CD4-positive, alpha-beta T cell (primary cell): ENCODE measurements around the gene OSBPL5. TPM values are rescaled to one million over a fixed set of nuclear protein-coding genes. Genes with fewer than 3 reads are reported as not detected.

Experiments
- ATAC-seq: fragments of 200-7000 bp; cut with Tn5 transposase; one replicate; pipeline ENCODE4 v1.10.0; 2022; ENCODE audit warnings: mild to moderate bottlenecking; ENCODE audit not compliant: poor library complexity
- CTCF ChIA-PET: fragments of 350-600 bp; sonication (Branson Sonifier 250); formaldehyde crosslinking; loops from one replicate; lab custom pipeline; 2021; ENCODE audit warnings: antibody characterized with exemption, inconsistent platforms; lab: Charles Lee
- POLR2A ChIA-PET: fragments of 350-600 bp; sonication (Branson Sonifier 250); formaldehyde crosslinking; loops from one replicate; lab custom pipeline; 2021; ENCODE audit warnings: antibody characterized with exemption, inconsistent platforms; lab: Charles Lee
- DNase-seq, 14 experiments: peaks; one replicate each; pipeline ENCODE4 v3.0.0-alpha.2; 2013 to 2020; ENCODE audit warnings: mixed read lengths in 2 of 14
- H3K27ac ChIP-seq, 2 donors: one replicate each; pipeline versions ENCODE4 v1.5.1 to v1.7.0; 2013; ENCODE audit warnings: low read length in 2 of 2, low read depth in 1 of 2, mild to moderate bottlenecking in 1 of 2
- H3K27me3 ChIP-seq, 2 experiments: 1 replicate in 1 of 2; 2 replicates in 1 of 2; pipeline versions ENCODE4 v1.6.1 to v1.7.0; 2013; ENCODE audit warnings: low read length in 2 of 2, control low read depth in 1 of 2, mild to moderate bottlenecking in 1 of 2, moderate library complexity in 1 of 2; ENCODE audit not compliant: insufficient read depth in 2 of 2, control insufficient read depth in 1 of 2
- H3K36me3 ChIP-seq: one replicate; pipeline ENCODE4 v1.6.1; 2013; ENCODE audit warnings: low read length, control low read depth; ENCODE audit not compliant: insufficient read depth
- H3K4me1 ChIP-seq: one replicate; pipeline ENCODE4 v1.6.1; 2013; ENCODE audit warnings: low read length, control low read depth; ENCODE audit not compliant: insufficient read depth
- H3K4me3 ChIP-seq: one replicate; pipeline ENCODE4 v1.5.1; 2013; ENCODE audit warnings: mild to moderate bottlenecking, low read length, moderate library complexity
- H3K9me3 ChIP-seq, 2 experiments: 1 replicate in 1 of 2; 2 replicates in 1 of 2; pipeline versions ENCODE4 v1.6.1 to v1.7.0; 2013; ENCODE audit warnings: low read length in 2 of 2, mild to moderate bottlenecking in 2 of 2, control low read depth in 1 of 2, moderate library complexity in 1 of 2; ENCODE audit not compliant: control insufficient read depth in 1 of 2, insufficient read depth in 1 of 2
- H3K27ac Mint-ChIP-seq: one replicate; pipeline ENCODE4 v1.8.0; 2020; ENCODE audit warnings: mixed read lengths
- H3K27me3 Mint-ChIP-seq: one replicate; pipeline ENCODE4 v1.8.0; 2021; ENCODE audit warnings: mixed read lengths
- H3K36me3 Mint-ChIP-seq: one replicate; pipeline ENCODE4 v1.8.0; 2021; ENCODE audit warnings: low read depth, mixed read lengths
- H3K4me1 Mint-ChIP-seq: one replicate; pipeline ENCODE4 v1.8.0; 2021; ENCODE audit warnings: low read depth, mixed read lengths
- H3K4me3 Mint-ChIP-seq: one replicate; pipeline ENCODE4 v1.8.0; 2020; ENCODE audit warnings: mild to moderate bottlenecking, mixed read lengths
- H3K9me3 Mint-ChIP-seq: one replicate; pipeline ENCODE4 v1.8.0; 2020; ENCODE audit warnings: mixed read lengths
- CTCF ChIP-seq: fragments of 200-600 bp; IDR thresholded peaks from one replicate; pipeline ENCODE4 v1.8.0; 2022; ENCODE audit warnings: antibody characterized with exemption, mild to moderate bottlenecking
- intact Hi-C, 2 experiments: fragments of 100-400 bp; cut with DNase I in 1 of 2; cut with micrococcal nuclease in 1 of 2; formaldehyde crosslinking; loops; one replicate each; pipeline versions ENCODE4 v1.15.1 to v1.9.0; 2023 to 2025; cut with DNase I, micrococcal nuclease
- total RNA-seq, 174 experiments: library from RNA in 2 of 174; stranded (reverse) in 2 of 174; gene quantifications; one replicate each; pipeline ENCODE4 v1.2.3 and lab custom pipeline; 2021 to 2026

The OSBPL5 gene
- total RNA-seq, 2 experiments from 2014 or later, result 6.7 to 9.1 TPM

DNA sequence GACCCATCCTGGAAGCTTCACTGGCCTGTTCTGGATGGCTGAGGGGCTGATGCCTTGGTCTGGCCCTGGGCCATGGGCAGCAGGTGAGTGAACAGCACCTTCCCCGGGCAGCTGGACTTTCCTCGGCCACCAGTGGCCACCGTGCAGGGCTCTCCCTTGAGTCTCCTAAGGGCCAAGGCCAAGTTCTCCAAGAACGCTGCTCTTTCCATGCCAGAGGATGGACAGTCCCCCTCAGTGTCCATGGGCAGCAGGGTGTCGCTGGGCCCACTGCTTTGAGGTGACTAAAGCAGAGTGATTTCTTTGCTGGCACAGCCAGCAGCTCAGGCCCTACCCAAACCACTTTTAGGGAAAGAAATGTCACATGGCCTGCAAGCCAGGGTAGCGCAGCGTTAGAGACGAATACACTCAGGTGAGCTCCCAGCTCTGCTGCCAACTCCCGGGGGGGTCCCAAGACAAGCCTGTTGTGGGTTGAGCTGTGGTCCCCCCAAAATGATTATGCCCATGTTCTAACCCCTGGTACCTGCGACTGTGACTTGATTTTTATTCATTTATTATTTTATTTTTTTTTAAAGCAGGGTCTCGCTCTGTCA lies 104.6 kb downstream of the OSBPL5 start:
- Histone ChIP-seq H3K9me3 (no peaks in the 10 kb centered on the region), H3K4me3 (no peak overlapping the region), H3K4me1 (peaks cover 22% of the 10 kb centered on the region), H3K36me3 (no peaks in the 10 kb centered on the region), H3K27ac (no peak overlapping the region), H3K27me3 (no peaks in the 10 kb centered on the region)
- POLR2A ChIA-PET, result no interaction called here
- intact Hi-C loops, result no loop called here
- no peak for TF ChIP-seq CTCF
- no peaks in the 10 kb centered on the region for H3K27me3 Mint-ChIP-seq
- no peak overlapping the region for H3K4me3 Mint-ChIP-seq
- no peaks in the 10 kb centered on the region for H3K36me3 Mint-ChIP-seq
- H3K4me1 Mint-ChIP-seq, result peaks cover 17% of the 10 kb centered on the region
- H3K27ac Mint-ChIP-seq, result no peak overlapping the region
- ATAC-seq (no peak), DNase-seq (no peak)
- CTCF ChIA-PET, result interaction anchor here (1.6 kb wide), 1 partner anchor 31 kb away, joined by 4 read pairs; no protein-coding TSS in a partner anchor
- no peaks in the 10 kb centered on the region for H3K9me3 Mint-ChIP-seq

DNA sequence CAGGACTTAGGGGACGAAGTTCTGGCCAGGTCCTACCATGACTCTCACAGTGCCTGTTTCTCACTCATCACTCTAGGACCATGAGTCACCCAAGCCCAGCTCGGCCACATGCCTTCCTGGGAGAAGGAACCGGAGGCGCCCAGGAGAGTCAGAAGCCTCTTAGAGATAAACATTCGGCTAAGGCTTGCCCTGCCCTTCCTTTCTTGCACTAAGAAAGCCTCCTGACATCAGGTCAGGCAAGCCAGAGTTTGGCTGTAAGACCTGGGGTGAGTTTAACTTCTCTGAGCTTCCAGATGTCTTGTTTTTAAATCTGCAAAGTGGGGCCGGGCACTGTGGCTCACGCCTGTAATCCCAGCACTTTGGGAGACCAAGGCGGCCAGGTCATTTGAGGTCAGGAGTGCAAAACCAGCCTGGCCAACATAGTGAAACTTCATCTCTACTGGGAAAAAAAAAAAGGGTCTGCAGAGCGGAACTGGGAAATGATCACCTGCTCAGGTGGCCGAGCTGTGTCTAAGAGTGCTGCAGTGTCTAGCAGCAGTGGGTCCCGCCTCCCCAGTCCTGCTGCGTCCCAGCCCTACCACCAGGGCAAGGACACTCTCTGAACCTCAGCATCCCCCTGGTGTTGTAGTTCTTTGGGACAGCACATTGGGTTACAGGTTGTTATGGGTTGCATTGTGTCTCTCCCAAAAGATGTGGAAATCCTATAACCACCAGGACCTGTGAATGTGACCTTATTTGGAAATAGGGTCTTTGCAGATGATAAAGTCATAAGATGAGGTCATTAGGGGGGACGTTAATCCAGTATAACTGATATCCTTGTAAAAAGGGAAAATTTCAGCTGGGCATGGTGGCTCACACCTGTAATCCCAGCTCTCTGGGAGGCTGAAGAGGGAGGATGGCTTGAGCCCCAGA lies 106.1 kb downstream of the OSBPL5 start:
- intact Hi-C loops, result loop anchor here (5.0 to 10.0 kb wide), 4 partner anchors 72 to 654 kb away; partner anchors contain the start of genes KCNQ1 (in 1 of the 2), TRPM5 (in 1 of the 2), TSSC4 (in 1 of the 2) and ZNF195 (in 1 of the 2)
- CTCF ChIA-PET, result no interaction called here

More for the DNA sequence above, 106.1 kb downstream of the OSBPL5 start:
- Histone ChIP-seq H3K4me1 (peaks cover 37% of the 10 kb centered on the region), H3K9me3 (no peaks in the 10 kb centered on the region), H3K4me3 (no peak overlapping the region), H3K36me3 (peaks cover 7% of the 10 kb centered on the region), H3K27ac (no peak overlapping the region), H3K27me3 (no peaks in the 10 kb centered on the region)
- Mint-ChIP-seq H3K36me3 (no peaks in the 10 kb centered on the region), H3K4me3 (peak overlapping the region; percentile 80), H3K4me1 (peaks cover 31% of the 10 kb centered on the region), H3K9me3 (no peaks in the 10 kb centered on the region), H3K27ac (no peak overlapping the region), H3K27me3 (no peaks in the 10 kb centered on the region)
- POLR2A ChIA-PET, result no interaction called here
- no peak for TF ChIP-seq CTCF
- DNase-seq (peak in 1 of 14 experiments; percentile 11), ATAC-seq (no peak)
